Thoracic aorta (tissue), 2 donors: ENCODE measurements around the gene TDRKH. TPM values are rescaled to one million over a fixed set of nuclear protein-coding genes. Genes with fewer than 3 reads are reported as not detected.

Experiments
- ATAC-seq: fragments of 150-250 bp; one replicate; pipeline ENCODE4 v1.8.0; 2017; ENCODE audit warnings: low read depth; ENCODE audit not compliant: insufficient number of reproducible peaks, low FRiP score
- DNase-seq: peaks from one replicate; pipeline ENCODE4 v3.0.0-alpha.2; 2020; ENCODE audit warnings: low spot score
- H3K27ac ChIP-seq, 2 donors: fragments of 200-600 bp; sonication (generic); 1 replicate in 1 of 2; 2 replicates in 1 of 2; pipeline ENCODE4 v1.5.1; 2016; ENCODE audit warnings: mild to moderate bottlenecking in 2 of 2, moderate library complexity in 2 of 2
- H3K27me3 ChIP-seq: fragments of 200-600 bp; sonication (generic); replicated peaks from 2 replicates; pipeline ENCODE4 v1.6.0; 2016; ENCODE audit warnings: mild to moderate bottlenecking; ENCODE audit not compliant: insufficient read depth
- H3K36me3 ChIP-seq: fragments of 200-600 bp; sonication (generic); one replicate; pipeline ENCODE4 v1.5.1; 2016
- H3K4me1 ChIP-seq, 2 donors: fragments of 200-600 bp; sonication (generic); 1 replicate in 1 of 2; 2 replicates in 1 of 2; pipeline versions ENCODE4 v1.5.1 to v1.6.0; 2016; ENCODE audit warnings: low read depth in 2 of 2, mild to moderate bottlenecking in 1 of 2; ENCODE audit not compliant: control insufficient read depth in 1 of 2
- H3K4me3 ChIP-seq: fragments of 200-600 bp; sonication (generic); 2 replicates; pipeline ENCODE4 v1.5.1; 2016; ENCODE audit warnings: mild to moderate bottlenecking
- H3K9me3 ChIP-seq: fragments of 200-600 bp; sonication (generic); 2 replicates; pipeline ENCODE4 v1.5.1; 2016
- CTCF ChIP-seq: fragments of 200-600 bp; sonication (generic); IDR thresholded peaks from one replicate; pipeline ENCODE4 v1.5.1; 2019; ENCODE audit warnings: antibody characterized with exemption
- total RNA-seq, 2 donors: library from RNA; depleted of rRNA; stranded (reverse); fragments of >200 nt; gene quantifications; one replicate each; pipeline versions ENCODE4 v1.1.0 to v1.2.3, GENCODE V29; 2016

TDRKH gene
- total RNA-seq, 2 donors from 2014 or later, result 3.1 to 3.2 TPM

GRCh38 chr1:151760597-151761385 lies 29.5 kb downstream of the TDRKH start:
- no peak for DNase-seq
- no peak for TF ChIP-seq CTCF

GRCh38 chr1:151759241-151759640 lies 31.1 kb downstream of the TDRKH start:
- no peak for TF ChIP-seq CTCF
- ATAC-seq (no peak), DNase-seq (no peak)
- Histone ChIP-seq H3K27me3 (no peaks in the 10 kb centered on the region), H3K36me3 (peaks cover 11% of the 10 kb centered on the region), H3K4me3 (no peak overlapping the region), H3K27ac (no peak overlapping the region), H3K9me3 (no peaks in the 10 kb centered on the region), H3K4me1 (peaks cover 6 to 10% of the 10 kb centered on the region in 2 donors)

More at GRCh38 chr1:151760597-151761385, 29.5 kb downstream of the TDRKH start:
- Histone ChIP-seq H3K27ac (no peak overlapping the region), H3K4me1 (peaks cover 8 to 13% of the 10 kb centered on the region in 2 donors), H3K4me3 (no peak overlapping the region), H3K9me3 (no peaks in the 10 kb centered on the region), H3K36me3 (peaks cover 11% of the 10 kb centered on the region), H3K27me3 (no peaks in the 10 kb centered on the region)
- no peak for ATAC-seq

- no peak for TF ChIP-seq CTCF
- Histone ChIP-seq H3K27ac (no peak overlapping the region), H3K4me3 (no peak overlapping the region), H3K36me3 (peaks cover 1% of the 10 kb centered on the region), H3K27me3 (no peaks in the 10 kb centered on the region), H3K4me1 (no peaks in the 10 kb centered on the region), H3K9me3 (no peaks in the 10 kb centered on the region)
- ATAC-seq (no peak), DNase-seq (no peak)
Measured at GRCh38 chr1:151756291-151756690, 34.0 kb downstream of the TDRKH start.

GRCh38 chr1:151741516-151741915 lies 48.8 kb downstream of the TDRKH start:
- Histone ChIP-seq H3K4me3 (no peak overlapping the region), H3K27me3 (no peaks in the 10 kb centered on the region), H3K36me3 (no peaks in the 10 kb centered on the region), H3K27ac (no peak overlapping the region), H3K9me3 (no peaks in the 10 kb centered on the region), H3K4me1 (no peaks in the 10 kb centered on the region)
- DNase-seq (no peak), ATAC-seq (no peak)
- no peak for TF ChIP-seq CTCF

GRCh38 chr1:151739590-151740355 lies 50.5 kb downstream of the TDRKH start:
- no peaks in the 10 kb centered on the region for H3K4me1 ChIP-seq
- no peak for TF ChIP-seq CTCF

More at GRCh38 chr1:151739590-151740355, 50.5 kb downstream of the TDRKH start:
- H3K4me3 ChIP-seq, result no peak overlapping the region
- ATAC-seq, result no peak
- DNase-seq, result no peak
- no peaks in the 10 kb centered on the region for H3K9me3 ChIP-seq
- H3K36me3 ChIP-seq, result no peaks in the 10 kb centered on the region
- H3K27me3 ChIP-seq, result no peaks in the 10 kb centered on the region
- H3K27ac ChIP-seq, result no peak overlapping the region
